HTERT RPE-1 (cell line): ENCODE data around the gene IQCN.

ENCODE experiments used
- in situ Hi-C: fragments of 300-500 bp; cut with MboI; formaldehyde crosslinking; loops from 4 replicates; pipeline ENCODE4 v1.14.3; 2020; ENCODE audit warnings: low sequenced_read_pairs

Gene IQCN

GRCh38 chr19:18307271-18307681, 33.0 kb upstream of the IQCN start:
- in situ Hi-C loops: no loop called here

- in situ Hi-C loops: no loop called here
Measured at GRCh38 chr19:18306888-18307260, 32.6 kb upstream of the IQCN start.

- in situ Hi-C loops: no loop called here
Measured at GRCh38 chr19:18306209-18306887, 32.1 kb upstream of the IQCN start.

- in situ Hi-C loops: no loop called here
Measured at GRCh38 chr19:18304458-18305310, 30.4 kb upstream of the IQCN start.

- in situ Hi-C loops: no loop called here
Measured at GRCh38 chr19:18304208-18304457, 29.9 kb upstream of the IQCN start.

GRCh38 chr19:18301718-18302111, 27.5 kb upstream of the IQCN start:
- in situ Hi-C loops: no loop called here

- in situ Hi-C loops: no loop called here
Measured at GRCh38 chr19:18300930-18301717, 26.9 kb upstream of the IQCN start.

GRCh38 chr19:18299654-18300053, 25.4 kb upstream of the IQCN start:
- in situ Hi-C loops: no loop called here

- in situ Hi-C loops: no loop called here
Measured at GRCh38 chr19:18298601-18299000, 24.3 kb upstream of the IQCN start.

GRCh38 chr19:18297308-18297707, 23.1 kb upstream of the IQCN start:
- in situ Hi-C loops: no loop called here

GRCh38 chr19:18295034-18295451, 20.8 kb upstream of the IQCN start:
- in situ Hi-C loops: no loop called here

GRCh38 chr19:18294467-18294864, 20.2 kb upstream of the IQCN start:
- in situ Hi-C loops: no loop called here

- in situ Hi-C loops: no loop called here
Measured at GRCh38 chr19:18293642-18294466, 19.6 kb upstream of the IQCN start.

GRCh38 chr19:18292810-18293641, 18.8 kb upstream of the IQCN start:
- in situ Hi-C loops: no loop called here

- in situ Hi-C loops: no loop called here
Measured at GRCh38 chr19:18292462-18292809, 18.2 kb upstream of the IQCN start.

- in situ Hi-C loops: no loop called here
Measured at GRCh38 chr19:18291590-18292461, 17.6 kb upstream of the IQCN start.

- in situ Hi-C loops: no loop called here
Measured at GRCh38 chr19:18291019-18291524, 16.8 kb upstream of the IQCN start.

- in situ Hi-C loops: no loop called here
Measured at GRCh38 chr19:18290302-18291018, 16.2 kb upstream of the IQCN start.
